Ovary (tissue), 9 donors: ENCODE results near the gene TBC1D14. TPM values are rescaled to one million over a fixed set of nuclear protein-coding genes. Genes with fewer than 3 reads are reported as not detected.

ENCODE experiments used
- DNase-seq, 5 donors: peaks; one replicate each; pipeline ENCODE4 v3.0.0-alpha.2; 2019 to 2020
- H3K27ac ChIP-seq, 2 donors: fragments of 200-600 bp; one replicate each; pipeline versions ENCODE4 v1.5.1 to v1.8.0; 2019 to 2022
- H3K27me3 ChIP-seq: fragments of 200-600 bp; one replicate; pipeline ENCODE4 v1.8.0; 2022
- H3K36me3 ChIP-seq: fragments of 200-600 bp; sonication (generic); one replicate; pipeline ENCODE4 v1.5.1; 2019
- H3K4me1 ChIP-seq: one replicate; pipeline ENCODE4 v1.8.1; 2013; ENCODE audit warnings: mild to moderate bottlenecking, moderate library complexity; ENCODE audit not compliant: insufficient read depth
- H3K4me3 ChIP-seq: fragments of 200-600 bp; sonication (generic); one replicate; pipeline ENCODE4 v1.5.1; 2017
- H3K9me3 ChIP-seq, 2 donors: fragments of 200-600 bp in 1 of 2; sonication (generic) in 1 of 2; one replicate each; pipeline versions ENCODE4 v1.5.1 to v1.8.1; 2013 to 2019; ENCODE audit warnings: mild to moderate bottlenecking in 1 of 2, moderate library complexity in 1 of 2
- CTCF ChIP-seq, 3 donors: fragments of 450-650 bp in 2 of 3; fragments of 200-600 bp in 1 of 3; IDR thresholded peaks; one replicate each; pipeline versions ENCODE4 v1.5.1 to v1.8.0; 2016 to 2022; ENCODE audit warnings: antibody characterized with exemption in 3 of 3, mild to moderate bottlenecking in 1 of 3
- EP300 ChIP-seq: sonication (generic); formaldehyde crosslinking; IDR thresholded peaks from one replicate; pipeline ENCODE4 v1.6.1; 2017; ENCODE audit warnings: antibody characterized with exemption
- POLR2A ChIP-seq: fragments of 450-650 bp; IDR thresholded peaks from one replicate; pipeline ENCODE4 v1.6.1; 2017; ENCODE audit warnings: antibody characterized with exemption, mild to moderate bottlenecking, moderate library complexity
- WGBS, 3 donors: extraction: QIAGEN DNeasy Blood & Tissue Kit in 1 of 3; methylation state at CpG; one replicate each; pipeline versions ENCODE4 v1.1.5 to v1.1.7; 2013 to 2017; 5-methylcytosine and 5-hydroxymethylcytosine counted together
- intact Hi-C, 4 donors: fragments of 100-400 bp; cut with DNase I; formaldehyde crosslinking; loops; one replicate each; pipeline versions ENCODE4 v1.11.0 to v1.15.1; 2022 to 2023
- polyA plus RNA-seq, 2 donors: library from polyadenylated mRNA; stranded (reverse); fragments of 200-250 nt in 1 of 2; fragments of 350-450 nt in 1 of 2; fragmentation: Illumina TruSeq in 1 of 2; extraction: RNeasy Lipid Tissue Mini Kit (QIAGEN cat#74804) in 1 of 2; gene quantifications; one replicate each; pipeline ENCODE4 v1.2.3, GENCODE V29; 2013 to 2014
- total RNA-seq, 7 donors: library from RNA; depleted of rRNA in 2 of 7; stranded (reverse); fragments of >200 nt in 2 of 7; fragmentation: NEBNext Ultra II Directional in 3 of 7; extraction: Animal tissue kit (Norgen Biotek cat#: 25700) in 3 of 7; gene quantifications; one replicate each; pipeline versions ENCODE4 v1.1.0 to v1.2.4, GENCODE V29; 2016 to 2023
- donor health status: DM: no; HTN: no; CAD: no; lungs with moderate emphysema.
- donor health status: DM: no; HTN: no; CAD: no.
- donor health status: Bipolar disorder and iron deficiency.
- donor health status: DM: yes; HTN: yes; CAD: no.
- donor health status: DM: no; HTN: no; CAD: no.
- donor health status: DM: yes; HTN: yes; CAD: no.

TBC1D14 gene
- total and polyA plus RNA-seq, 9 donors, result 19.9 to 40.0 (median 34.4) TPM

- intact Hi-C loops, result loop anchor here in 1 of 4 donors (2.0 kb wide), 1 partner anchor 63 kb away; no protein-coding TSS in a partner anchor
- TF ChIP-seq EP300 (no peak), POLR2A (no peak), CTCF (IDR thresholded peaks at IDR 0.05) (no peak)
- DNase-seq, result peak in 1 of 5 donors; percentile 21
- 91 to 93% (median 91%) methylated on average over 13 of the region's 13 CpGs for WGBS, 3 donors
- H3K4me3 ChIP-seq, result no peak overlapping the region
- H3K27me3 ChIP-seq, result no peaks in the 10 kb centered on the region
- no peaks in the 10 kb centered on the region for H3K36me3 ChIP-seq
- H3K4me1 ChIP-seq, result peaks cover 3% of the 10 kb centered on the region
- no peaks in the 10 kb centered on the region for H3K9me3 ChIP-seq
- H3K27ac ChIP-seq, result no peak overlapping the region
Observed at GRCh38 chr4:6951880-6952381, 42.3 kb downstream of the TBC1D14 start.

- H3K4me1 ChIP-seq, result peaks cover 3% of the 10 kb centered on the region
- intact Hi-C loops, result no loop called here
- H3K4me3 ChIP-seq, result peak overlapping the region; percentile 31
- peak overlapping the region in 1 of 2 donors; percentile 14 for H3K27ac ChIP-seq
- TF ChIP-seq EP300, result no peak
- TF ChIP-seq CTCF (IDR thresholded peaks at IDR 0.05), result no peak
- TF ChIP-seq POLR2A, result no peak
- H3K36me3 ChIP-seq, result no peaks in the 10 kb centered on the region
- DNase-seq, result peak; percentile 90 to 95 (median 91)
- 4 to 14% (median 7%) methylated on average over 26 to 35 of the region's 35 CpGs for WGBS, 3 donors
- no peaks in the 10 kb centered on the region for H3K9me3 ChIP-seq
- no peaks in the 10 kb centered on the region for H3K27me3 ChIP-seq
Observed at GRCh38 chr4:6953751-6954380, 44.2 kb downstream of the TBC1D14 start.

GRCh38 chr4:6955261-6955911, 45.8 kb downstream of the TBC1D14 start:
- WGBS, 3 donors, result 88 to 93% (median 88%) methylated on average over 17 of the region's 17 CpGs
- H3K36me3 ChIP-seq, result no peaks in the 10 kb centered on the region
- intact Hi-C loops, result no loop called here
- no peak overlapping the region for H3K4me3 ChIP-seq
- no peaks in the 10 kb centered on the region for H3K9me3 ChIP-seq
- peaks cover 3% of the 10 kb centered on the region for H3K4me1 ChIP-seq
- no peaks in the 10 kb centered on the region for H3K27me3 ChIP-seq
- TF ChIP-seq EP300, result no peak
- no peak for TF ChIP-seq POLR2A
- TF ChIP-seq CTCF (IDR thresholded peaks at IDR 0.05), result no peak
- no peak overlapping the region for H3K27ac ChIP-seq
- peak in 1 of 5 donors; percentile 17 for DNase-seq

- WGBS, 3 donors, result 94 to 97% (median 96%) methylated on average over 6 of the region's 6 CpGs
- H3K4me3 ChIP-seq, result no peak overlapping the region
- peak in 1 of 5 donors; percentile 3 for DNase-seq
- no peaks in the 10 kb centered on the region for H3K27me3 ChIP-seq
- no peaks in the 10 kb centered on the region for H3K36me3 ChIP-seq
- no peak overlapping the region for H3K27ac ChIP-seq
- TF ChIP-seq POLR2A (no peak), EP300 (no peak), CTCF (IDR thresholded peaks at IDR 0.05) (no peak)
- H3K9me3 ChIP-seq, result no peaks in the 10 kb centered on the region
- intact Hi-C loops, result no loop called here
- peaks cover 3% of the 10 kb centered on the region for H3K4me1 ChIP-seq
Observed at GRCh38 chr4:6956087-6956433, 46.4 kb downstream of the TBC1D14 start.
